Loucy (cell line): ENCODE measurements around the gene ADAD2.

Source experiments
- EZH2phosphoT487 ChIP-seq: fragments of 200-600 bp; IDR thresholded peaks from 2 replicates; pipeline ENCODE4 v1.6.1; 2018; ENCODE audit warnings: antibody characterized with exemption, mild to moderate bottlenecking, moderate library complexity, borderline replicate concordance
- TF ChIP-seq, protein P1 (sequence below): fragments of 200-600 bp; sonication (generic); conservative IDR thresholded peaks from 2 replicates; pipeline ENCODE4 v1.5.1; 2014; ENCODE audit warnings: mild to moderate bottlenecking, antibody characterized with exemption, low read length

DNA sequence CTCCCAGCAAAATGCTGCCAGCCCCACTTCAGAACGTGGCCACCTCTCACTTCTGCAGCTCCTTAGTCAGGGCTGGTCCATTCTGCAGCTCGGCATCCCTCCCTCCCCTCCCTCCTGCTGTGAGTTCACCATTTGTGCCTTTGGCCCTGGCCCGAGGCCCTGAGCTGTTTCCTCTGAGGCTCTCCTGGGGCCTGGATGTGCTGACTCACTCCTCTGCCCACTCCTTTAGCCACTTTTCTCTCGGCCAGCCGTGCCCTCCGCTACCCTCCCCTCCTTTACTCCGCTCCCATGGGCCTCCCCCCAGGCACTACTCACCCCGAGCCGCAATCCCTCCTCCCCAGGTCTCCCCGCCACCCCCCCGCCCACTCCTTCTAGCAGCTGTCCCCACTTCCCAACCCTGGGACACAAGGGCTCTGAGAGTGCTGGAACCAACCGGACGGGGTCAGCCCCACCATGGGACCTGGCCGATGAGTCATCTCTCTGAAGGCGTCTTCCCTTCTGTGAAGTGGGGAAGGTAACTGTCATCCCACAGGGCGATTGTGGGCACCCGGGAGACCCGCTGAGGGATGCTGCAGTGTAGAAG lies 37.4 kb downstream of the ADAD2 start:
- TF ChIP-seq, protein P1, sequence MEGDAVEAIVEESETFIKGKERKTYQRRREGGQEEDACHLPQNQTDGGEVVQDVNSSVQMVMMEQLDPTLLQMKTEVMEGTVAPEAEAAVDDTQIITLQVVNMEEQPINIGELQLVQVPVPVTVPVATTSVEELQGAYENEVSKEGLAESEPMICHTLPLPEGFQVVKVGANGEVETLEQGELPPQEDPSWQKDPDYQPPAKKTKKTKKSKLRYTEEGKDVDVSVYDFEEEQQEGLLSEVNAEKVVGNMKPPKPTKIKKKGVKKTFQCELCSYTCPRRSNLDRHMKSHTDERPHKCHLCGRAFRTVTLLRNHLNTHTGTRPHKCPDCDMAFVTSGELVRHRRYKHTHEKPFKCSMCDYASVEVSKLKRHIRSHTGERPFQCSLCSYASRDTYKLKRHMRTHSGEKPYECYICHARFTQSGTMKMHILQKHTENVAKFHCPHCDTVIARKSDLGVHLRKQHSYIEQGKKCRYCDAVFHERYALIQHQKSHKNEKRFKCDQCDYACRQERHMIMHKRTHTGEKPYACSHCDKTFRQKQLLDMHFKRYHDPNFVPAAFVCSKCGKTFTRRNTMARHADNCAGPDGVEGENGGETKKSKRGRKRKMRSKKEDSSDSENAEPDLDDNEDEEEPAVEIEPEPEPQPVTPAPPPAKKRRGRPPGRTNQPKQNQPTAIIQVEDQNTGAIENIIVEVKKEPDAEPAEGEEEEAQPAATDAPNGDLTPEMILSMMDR = no peak
- no peak for TF ChIP-seq EZH2phosphoT487
